H1 (cell line): ENCODE measurements around the gene RBCK1. TPM values are rescaled to one million over a fixed set of nuclear protein-coding genes. Genes with fewer than 3 reads are reported as not detected.

ENCODE experiments used
- polyA plus RNA-seq, 7 experiments: library from polyadenylated mRNA; depleted of rRNA in 3 of 7; stranded (reverse) in 5 of 7; unstranded in 2 of 7; fragments of >200 nt in 5 of 7; fragments of 200-250 nt in 2 of 7; gene quantifications; 1 replicate in 5 of 7; 2 replicates in 1 of 7; 4 replicates in 1 of 7; pipeline versions ENCODE4 v1.2.1 to v1.2.3, GENCODE V29; 2011 to 2013; ENCODE audit warnings: missing spikeins in 2 of 7, mixed read lengths in 2 of 7
- total RNA-seq: library from RNA; stranded (reverse); fragmentation: NEBNext Ultra II Directional; extraction: Animal tissue kit (Norgen Biotek cat#: 25700); gene quantifications from 2 replicates; pipeline ENCODE4 v1.2.1, GENCODE V29; 2021
- TF ChIP-seq, protein P1 (sequence below), 3 experiments: IDR thresholded peaks; 1 replicate in 2 of 3; 2 replicates in 1 of 3; pipeline versions ENCODE4 v1.5.1 to v1.6.1; 2011; ENCODE audit warnings: low read length in 3 of 3, mild to moderate bottlenecking in 3 of 3, inconsistent platforms in 2 of 3, low read depth in 1 of 3, moderate library complexity in 1 of 3; ENCODE audit not compliant: insufficient read depth in 1 of 3; ENCODE audit errors: control extremely low read depth in 1 of 3

Gene RBCK1
- total and polyA plus RNA-seq, 2 of the 8 experiments (the other 6 are each of a cell fraction or from before 2014, with no cell fraction given), result 43.1 to 54.7 TPM

DNA sequence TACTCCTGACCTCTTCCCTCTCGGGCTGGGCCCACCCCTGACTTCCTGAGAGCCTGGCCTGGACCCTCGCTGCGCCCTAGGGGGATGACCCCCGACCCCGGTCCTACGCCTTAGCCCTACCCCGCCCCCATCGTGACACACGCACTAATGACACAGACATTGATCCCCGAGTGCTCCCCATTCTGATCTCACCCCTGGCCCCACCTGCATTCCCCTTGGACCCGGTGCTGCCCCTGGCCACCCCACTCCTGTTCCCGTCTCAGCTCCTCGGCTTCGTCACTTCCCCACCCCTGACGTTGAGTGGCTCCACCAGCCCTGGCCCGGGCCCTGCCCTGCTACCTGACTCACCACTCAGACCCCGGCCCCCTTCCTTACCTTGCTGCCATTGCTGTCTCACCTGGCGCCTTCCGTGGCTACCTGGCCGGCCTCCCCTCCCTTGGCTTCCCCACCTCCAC lies 12.1 kb downstream of the RBCK1 start (continued):
- TF ChIP-seq, protein P1, sequence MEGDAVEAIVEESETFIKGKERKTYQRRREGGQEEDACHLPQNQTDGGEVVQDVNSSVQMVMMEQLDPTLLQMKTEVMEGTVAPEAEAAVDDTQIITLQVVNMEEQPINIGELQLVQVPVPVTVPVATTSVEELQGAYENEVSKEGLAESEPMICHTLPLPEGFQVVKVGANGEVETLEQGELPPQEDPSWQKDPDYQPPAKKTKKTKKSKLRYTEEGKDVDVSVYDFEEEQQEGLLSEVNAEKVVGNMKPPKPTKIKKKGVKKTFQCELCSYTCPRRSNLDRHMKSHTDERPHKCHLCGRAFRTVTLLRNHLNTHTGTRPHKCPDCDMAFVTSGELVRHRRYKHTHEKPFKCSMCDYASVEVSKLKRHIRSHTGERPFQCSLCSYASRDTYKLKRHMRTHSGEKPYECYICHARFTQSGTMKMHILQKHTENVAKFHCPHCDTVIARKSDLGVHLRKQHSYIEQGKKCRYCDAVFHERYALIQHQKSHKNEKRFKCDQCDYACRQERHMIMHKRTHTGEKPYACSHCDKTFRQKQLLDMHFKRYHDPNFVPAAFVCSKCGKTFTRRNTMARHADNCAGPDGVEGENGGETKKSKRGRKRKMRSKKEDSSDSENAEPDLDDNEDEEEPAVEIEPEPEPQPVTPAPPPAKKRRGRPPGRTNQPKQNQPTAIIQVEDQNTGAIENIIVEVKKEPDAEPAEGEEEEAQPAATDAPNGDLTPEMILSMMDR (IDR thresholded peaks at IDR 0.05; ENCODE audit: control extremely low read depth in 1 of 3, insufficient read depth in 1 of 3, low read depth in 1 of 3, low read length in 3 of 3), result no peak
- TF ChIP-seq, all 59 proteins: peak for 0
